ENCODE measurements around the gene OSBPL5. TPM values are rescaled to one million over a fixed set of nuclear protein-coding genes. Genes with fewer than 3 reads are reported as not detected.

Gene OSBPL5
- polyA plus RNA-seq, 2 of the 4 experiments (the other 2 are of a cell fraction): 1.6 to 4.6 TPM

- ATAC-seq (no peak), FAIRE-seq (peak; percentile 39), DNase-seq (ENCODE audit: low read depth in 1 of 2, low spot score in 1 of 2) (no peak)
- ChIA-PET POLR2A (no interaction called here), CTCF (no interaction called here)
- no peak overlapping the region for H3K4me3 ChIP-seq
- H3K9me3 ChIP-seq: peaks cover 2% of the 10 kb centered on the region; the same call in 2 of the 3 replicates
- H3K4me1 ChIP-seq: no peaks in the 10 kb centered on the region; the same call in 2 of the 3 replicates
- no peak overlapping the region for H3K27ac ChIP-seq
- TF ChIP-seq ATOH8 (CRISPR knock-in tag; IDR thresholded peaks at IDR 0.05; ENCODE audit: low read depth): no peak
- TF ChIP-seq HES2 (IDR thresholded peaks at IDR 0.05): no peak
- no peak for TF ChIP-seq NR3C1 (IDR thresholded peaks at IDR 0.05)
- TF ChIP-seq HOXA7 (CRISPR knock-in tag; IDR thresholded peaks at IDR 0.05): no peak
- TF ChIP-seq FOXS1 (CRISPR knock-in tag; IDR thresholded peaks at IDR 0.05): no peak
- TF ChIP-seq RAD21 (conservative IDR thresholded peaks at IDR 0.05 in 1 of 2, IDR thresholded peaks at IDR 0.05 in 1 of 2): no peak
- TF ChIP-seq CBX8 (IDR thresholded peaks at IDR 0.05): no peak
- TF ChIP-seq KDM5A (IDR thresholded peaks at IDR 0.05): no peak
- TF ChIP-seq GATA3 (IDR thresholded peaks at IDR 0.05; ENCODE audit: borderline replicate concordance): no peak
- no peak for TF ChIP-seq ESRRA (IDR thresholded peaks at IDR 0.05; ENCODE audit: borderline replicate concordance, low read length)
- WGBS (ENCODE audit: missing lambda C conversion rate): 49% methylated on average over 8 of the region's 8 CpGs
- H3K4me2 ChIP-seq: no peak overlapping the region
Measured at GRCh38 chr11:3206156-3206921, 41.2 kb upstream of the OSBPL5 start.

GRCh38 chr11:3205261-3206155 lies 40.4 kb upstream of the OSBPL5 start:
- DNase-seq (ENCODE audit: low read depth in 1 of 2, low spot score in 1 of 2) (no peak), FAIRE-seq (no peak), ATAC-seq (no peak)
- H3K4me1 ChIP-seq: no peaks in the 10 kb centered on the region; the same call in 2 of the 3 replicates
- no peak overlapping the region for H3K27ac ChIP-seq
- WGBS (ENCODE audit: missing lambda C conversion rate): 18% methylated on average over 11 of the region's 16 CpGs
- peak overlapping the region; percentile 26; the same call in 1 of the 3 replicates for H3K4me2 ChIP-seq
- ChIA-PET CTCF (no interaction called here), POLR2A (no interaction called here)
- no peak overlapping the region for H3K4me3 ChIP-seq
- TF ChIP-seq MAFK (IDR thresholded peaks at IDR 0.05; ENCODE audit: partially characterized antibody) (peak; percentile 47), KDM5A (IDR thresholded peaks at IDR 0.05) (no peak), RCOR1 (IDR thresholded peaks at IDR 0.05; ENCODE audit: low read depth, low read length) (no peak)
- H3K9me3 ChIP-seq: no peaks in the 10 kb centered on the region

GRCh38 chr11:3204141-3205015 lies 39.3 kb upstream of the OSBPL5 start:
- TF ChIP-seq FOSL2 (IDR thresholded peaks at IDR 0.05): no peak
- no peak for TF ChIP-seq FOSL2 (CRISPR knock-in tag; IDR thresholded peaks at IDR 0.05)
- TF ChIP-seq TFCP2L1 (CRISPR knock-in tag; IDR thresholded peaks at IDR 0.05): no peak
- TF ChIP-seq CHD4 (IDR thresholded peaks at IDR 0.05; ENCODE audit: borderline replicate concordance): no peak
- TF ChIP-seq HOXB5 (CRISPR knock-in tag; IDR thresholded peaks at IDR 0.05): no peak
- no peak overlapping the region for H3K27ac ChIP-seq
- H3K4me3 ChIP-seq: no peak overlapping the region
- no peak overlapping the region for H3K4me2 ChIP-seq
- DNase-seq (ENCODE audit: low read depth in 1 of 2, low spot score in 1 of 2) (no peak), ATAC-seq (peak; percentile 16 to 27; a peak in 2 of 6 replicates), FAIRE-seq (no peak)
- H3K9me3 ChIP-seq: no peaks in the 10 kb centered on the region
- POLR2A ChIA-PET: no interaction called here
- H3K4me1 ChIP-seq: no peaks in the 10 kb centered on the region; the same call in 2 of the 3 replicates
- 59% methylated on average over 20 of the region's 24 CpGs for WGBS (ENCODE audit: missing lambda C conversion rate)
- CTCF ChIA-PET: interaction anchor here (0.6 kb wide), 1 partner anchor 22 kb away, joined by 3 read pairs; no protein-coding TSS in a partner anchor
